Upper lobe of left lung (tissue), 4 donors: ENCODE measurements around the gene PPP3R1.

Source experiments
- CTCF ChIP-seq, 6 experiments: fragments of 450-650 bp in 4 of 6; fragments of 200-600 bp in 2 of 6; sonication (generic) in 2 of 6; IDR thresholded peaks; one replicate each; pipeline ENCODE4 v1.5.1; 2016 to 2019; ENCODE audit warnings: antibody characterized with exemption in 6 of 6
- EP300 ChIP-seq, 4 donors: sonication (generic); formaldehyde crosslinking; IDR thresholded peaks; one replicate each; pipeline ENCODE4 v1.5.1; 2017; ENCODE audit warnings: antibody characterized with exemption in 4 of 4, control low read depth in 2 of 4
- POLR2A ChIP-seq, 4 donors: fragments of 450-650 bp; IDR thresholded peaks; one replicate each; pipeline ENCODE4 v1.5.1; 2016 to 2017; ENCODE audit warnings: antibody characterized with exemption in 4 of 4, mild to moderate bottlenecking in 2 of 4
- POLR2AphosphoS5 ChIP-seq, 2 donors: sonication (generic); formaldehyde crosslinking; IDR thresholded peaks; one replicate each; pipeline ENCODE4 v1.5.1; 2017; ENCODE audit warnings: antibody characterized with exemption in 2 of 2

- TF ChIP-seq POLR2AphosphoS5 (IDR thresholded peaks at IDR 0.05) (peak; percentile 49 to 61), POLR2A (IDR thresholded peaks at IDR 0.05) (peak in 2 of 4 donors; percentile 13 to 63), CTCF (IDR thresholded peaks at IDR 0.05) (peak; percentile 58 to 80 (median 67)), EP300 (IDR thresholded peaks at IDR 0.05) (no peak)
Measured at GRCh38 chr2:68251187-68251854, 1.0 kb downstream of the PPP3R1 start.
